Measurements from ENCODE around the gene REPIN1.

Gene REPIN1

DNA sequence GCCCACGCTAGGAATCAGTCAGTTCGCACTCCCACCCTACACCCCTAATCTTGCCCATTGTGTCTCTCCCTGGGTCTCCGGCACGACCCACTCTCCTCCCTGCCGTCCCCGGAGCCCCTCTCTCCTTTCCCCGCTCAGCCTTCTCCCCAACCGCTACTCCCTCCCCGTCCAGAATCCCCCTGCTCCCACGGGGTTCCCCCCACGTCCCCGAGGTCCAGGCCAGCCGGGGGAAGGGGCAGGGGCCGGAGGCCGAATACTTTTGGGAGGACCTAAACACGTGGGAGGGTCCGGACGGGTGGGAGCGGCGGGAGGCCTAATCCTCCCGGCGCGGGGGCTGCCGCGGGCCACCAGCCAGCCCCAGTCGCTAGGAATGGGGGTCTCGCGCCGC, 27.8 kb upstream of the REPIN1 start:
- no peak overlapping the region for H3K4me3 ChIP-seq (ENCODE audit: control insufficient read depth, low read depth, low read length)
- TF ChIP-seq, protein P1, sequence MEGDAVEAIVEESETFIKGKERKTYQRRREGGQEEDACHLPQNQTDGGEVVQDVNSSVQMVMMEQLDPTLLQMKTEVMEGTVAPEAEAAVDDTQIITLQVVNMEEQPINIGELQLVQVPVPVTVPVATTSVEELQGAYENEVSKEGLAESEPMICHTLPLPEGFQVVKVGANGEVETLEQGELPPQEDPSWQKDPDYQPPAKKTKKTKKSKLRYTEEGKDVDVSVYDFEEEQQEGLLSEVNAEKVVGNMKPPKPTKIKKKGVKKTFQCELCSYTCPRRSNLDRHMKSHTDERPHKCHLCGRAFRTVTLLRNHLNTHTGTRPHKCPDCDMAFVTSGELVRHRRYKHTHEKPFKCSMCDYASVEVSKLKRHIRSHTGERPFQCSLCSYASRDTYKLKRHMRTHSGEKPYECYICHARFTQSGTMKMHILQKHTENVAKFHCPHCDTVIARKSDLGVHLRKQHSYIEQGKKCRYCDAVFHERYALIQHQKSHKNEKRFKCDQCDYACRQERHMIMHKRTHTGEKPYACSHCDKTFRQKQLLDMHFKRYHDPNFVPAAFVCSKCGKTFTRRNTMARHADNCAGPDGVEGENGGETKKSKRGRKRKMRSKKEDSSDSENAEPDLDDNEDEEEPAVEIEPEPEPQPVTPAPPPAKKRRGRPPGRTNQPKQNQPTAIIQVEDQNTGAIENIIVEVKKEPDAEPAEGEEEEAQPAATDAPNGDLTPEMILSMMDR (conservative IDR thresholded peaks at IDR 0.05; ENCODE audit: control insufficient read depth, insufficient read depth, low read depth, low read length) = no peak
- no peak for DNase-seq (ENCODE audit: low read depth)

DNA sequence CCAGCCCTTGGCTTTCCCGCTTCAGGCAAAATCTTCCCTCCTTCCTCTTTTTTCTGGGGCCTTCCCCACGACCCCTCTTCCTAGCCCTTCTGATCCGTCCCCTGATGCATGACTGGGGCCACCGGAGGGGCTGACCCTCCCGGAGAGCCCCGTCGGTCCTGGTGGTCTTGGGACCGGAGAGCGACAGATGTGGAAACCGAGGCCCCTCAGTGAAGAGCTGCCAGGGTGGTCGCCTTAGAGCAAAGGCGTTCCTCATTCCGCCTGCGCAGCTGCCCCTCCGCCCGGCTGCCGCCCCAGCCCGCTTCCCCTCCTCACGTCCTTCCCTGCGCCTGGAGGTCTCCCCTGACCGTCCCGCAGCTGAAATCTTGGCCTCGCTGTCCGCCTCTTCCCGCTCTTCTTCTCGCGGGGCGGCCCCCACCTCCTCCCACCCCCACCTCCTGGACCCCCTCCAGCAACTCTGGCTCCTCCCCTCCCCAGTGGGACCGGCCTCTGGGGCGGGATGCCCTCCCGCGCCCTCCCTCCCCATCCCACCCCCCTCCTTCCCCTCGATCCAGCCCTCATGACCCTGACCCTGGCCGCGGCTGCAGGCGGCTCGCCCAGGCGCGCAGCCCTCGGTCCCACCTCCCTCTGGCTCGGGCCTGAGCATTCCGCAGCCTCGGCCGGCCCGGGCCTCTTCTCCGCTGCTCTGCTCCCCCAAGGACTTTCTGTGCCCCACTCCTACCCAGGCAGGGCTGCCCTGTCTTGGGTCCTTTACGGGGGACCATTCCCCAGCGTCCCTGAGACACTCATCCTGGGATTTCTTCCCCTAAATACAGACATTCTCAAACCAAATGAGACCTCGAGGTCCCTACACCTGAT, 27.1 kb upstream of the REPIN1 start, which contains the start of gene RARRES2:
TSS of gene RARRES2 (minus strand) at position 367 of the 858 bp plus-strand sequence. CDS start 1,020 bp downstream, outside the sequence.
- no peak within 1 kb of the TSS for H3K4me3 ChIP-seq (ENCODE audit: control insufficient read depth, low read depth, low read length)

DNA sequence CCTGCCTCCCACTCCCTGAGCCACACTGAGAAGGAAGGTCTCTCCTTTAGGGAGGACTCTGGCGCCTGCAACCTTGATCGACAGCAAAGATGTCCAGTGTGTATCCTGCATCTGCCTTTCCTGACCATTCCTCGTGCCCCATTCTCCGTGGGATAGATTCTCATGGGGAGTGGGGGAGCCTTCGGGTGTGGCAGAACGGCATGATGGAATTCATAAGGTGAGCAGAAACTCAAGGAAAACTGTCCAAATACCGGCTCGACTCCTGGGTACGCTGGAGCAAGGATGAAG, 26.6 kb upstream of the REPIN1 start:
- TF ChIP-seq, protein P1 (conservative IDR thresholded peaks at IDR 0.05; ENCODE audit: control insufficient read depth, insufficient read depth, low read depth, low read length) = no peak
- no peak overlapping the region for H3K4me3 ChIP-seq (ENCODE audit: control insufficient read depth, low read depth, low read length)
- no peak for DNase-seq (ENCODE audit: low read depth)

More for the DNA sequence above, 27.1 kb upstream of the REPIN1 start, which contains the start of gene RARRES2:
- no peak for DNase-seq (ENCODE audit: low read depth)
- TF ChIP-seq, protein P1 (conservative IDR thresholded peaks at IDR 0.05; ENCODE audit: control insufficient read depth, insufficient read depth, low read depth, low read length) = no peak

DNA sequence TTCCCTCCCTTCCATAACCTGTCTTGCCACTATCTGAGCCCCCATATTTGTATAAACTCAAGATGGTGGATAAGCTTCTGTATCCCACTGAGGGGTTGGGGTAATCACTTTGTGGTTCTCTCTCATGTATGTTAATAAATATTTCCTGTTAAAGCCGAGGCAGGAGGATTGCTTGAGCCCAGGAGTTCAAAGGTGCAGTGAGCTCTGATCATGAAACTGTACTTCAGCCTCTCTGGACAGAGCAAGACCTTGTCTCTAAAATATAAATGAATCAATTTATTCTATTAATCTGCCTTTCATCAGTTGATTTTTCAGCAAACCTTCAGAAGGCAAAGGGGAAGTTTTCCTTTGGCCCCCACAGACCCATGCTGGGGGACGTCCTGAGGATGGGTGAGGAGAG, 25.4 kb upstream of the REPIN1 start:
- TF ChIP-seq, protein P1 (conservative IDR thresholded peaks at IDR 0.05; ENCODE audit: control insufficient read depth, insufficient read depth, low read depth, low read length) = no peak
- DNase-seq (ENCODE audit: low read depth) = no peak
- H3K4me3 ChIP-seq (ENCODE audit: control insufficient read depth, low read depth, low read length) = no peak overlapping the region

DNA sequence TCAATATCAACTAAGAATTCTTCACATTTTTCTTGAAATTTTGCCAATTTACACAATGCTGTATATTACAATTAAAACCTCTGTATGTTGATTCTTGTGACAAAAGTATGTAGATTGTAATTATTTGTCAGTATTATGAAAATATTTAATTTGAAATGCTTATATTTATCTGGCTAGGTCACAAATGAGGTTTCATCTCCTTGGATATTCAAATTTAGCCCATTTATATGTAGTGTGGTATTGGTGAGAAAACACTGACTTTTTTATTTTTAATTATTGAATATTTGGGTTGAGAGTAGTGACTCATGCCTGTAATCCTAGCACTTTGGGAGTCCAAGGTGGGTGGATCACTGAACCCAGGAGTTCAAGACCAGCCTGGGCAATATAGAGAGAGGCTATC, 24.3 kb upstream of the REPIN1 start:
- no peak for DNase-seq (ENCODE audit: low read depth)
- H3K4me3 ChIP-seq (ENCODE audit: control insufficient read depth, low read depth, low read length) = no peak overlapping the region
- TF ChIP-seq, protein P1 (conservative IDR thresholded peaks at IDR 0.05; ENCODE audit: control insufficient read depth, insufficient read depth, low read depth, low read length) = no peak

DNA sequence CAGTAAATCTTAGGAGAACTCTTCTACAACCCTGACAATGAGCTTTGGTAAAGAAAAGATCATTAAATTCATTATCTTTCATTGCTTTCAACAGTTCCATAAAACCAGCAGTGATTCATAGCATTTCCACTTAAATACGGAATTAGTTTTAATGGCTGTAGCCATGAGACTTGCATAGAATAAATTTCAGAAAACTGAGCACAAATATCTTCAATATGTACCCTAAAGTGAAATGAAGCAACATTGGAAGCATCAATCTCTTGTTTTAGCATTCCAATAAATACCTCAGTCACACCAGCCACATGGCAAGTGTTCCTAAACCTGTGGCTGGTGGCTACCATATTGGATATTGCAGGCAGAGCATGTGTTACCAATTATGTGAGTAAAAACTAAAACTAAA, 23.6 kb upstream of the REPIN1 start:
- no peak overlapping the region for H3K4me3 ChIP-seq (ENCODE audit: control insufficient read depth, low read depth, low read length)
- no peak for DNase-seq (ENCODE audit: low read depth)
- TF ChIP-seq, protein P1 (conservative IDR thresholded peaks at IDR 0.05; ENCODE audit: control insufficient read depth, insufficient read depth, low read depth, low read length) = no peak
